ENCODE data around the gene RAB11FIP4. TPM values are rescaled to one million over a fixed set of nuclear protein-coding genes. Genes with fewer than 3 reads are reported as not detected.

The RAB11FIP4 gene
- total and polyA plus RNA-seq, 4 experiments from 2014 or later, result 8.3 to 47.4 (median 30.0) TPM

GRCh38 chr17:31398381-31399311, 7.2 kb downstream of the RAB11FIP4 start:
- intact Hi-C loops (cut with micrococcal nuclease), result no loop called here
- H3K4me3 ChIP-seq (ENCODE audit: low read length in 2 of 2), result no peak overlapping the region
- no peaks in the 10 kb centered on the region for H3K27me3 ChIP-seq (ENCODE audit: insufficient read depth, low read length)
- Mint-ChIP-seq H3K9me3 (no peaks in the 10 kb centered on the region), H3K36me3 (no peaks in the 10 kb centered on the region), H3K27me3 (peaks cover 10 to 20% of the 10 kb centered on the region in 2 donors), H3K4me3 (no peak overlapping the region), H3K4me1 (peaks cover 0 to 2% (median 0%) of the 10 kb centered on the region in 4 donors), H3K27ac (no peak overlapping the region)
- no peaks in the 10 kb centered on the region for H3K4me1 ChIP-seq (ENCODE audit: insufficient read depth, low read length)
- ChIA-PET CTCF (ENCODE audit: partially characterized antibody) (interaction anchor here (0.7 to 0.9 kb wide), 2 partner anchors 26 to 146 kb away, joined by 3 read pairs; no protein-coding TSS in a partner anchor), POLR2A (ENCODE audit: partially characterized antibody) (no interaction called here)
- no peaks in the 10 kb centered on the region for H3K9me3 ChIP-seq (ENCODE audit: control insufficient read depth in 1 of 2, low read length in 2 of 2)
- DNase-seq, result no peak
- H3K36me3 ChIP-seq (ENCODE audit: insufficient read depth, low read length), result no peaks in the 10 kb centered on the region
- no peak overlapping the region for H3K27ac ChIP-seq (ENCODE audit: low read depth, low read length)

- ChIA-PET POLR2A (ENCODE audit: partially characterized antibody) (no interaction called here), CTCF (ENCODE audit: partially characterized antibody) (no interaction called here)
- Histone ChIP-seq H3K27me3 (ENCODE audit: insufficient read depth, low read length) (no peaks in the 10 kb centered on the region), H3K4me1 (ENCODE audit: insufficient read depth, low read length) (no peaks in the 10 kb centered on the region), H3K9me3 (ENCODE audit: control insufficient read depth in 1 of 2, low read length in 2 of 2) (no peaks in the 10 kb centered on the region), H3K36me3 (ENCODE audit: insufficient read depth, low read length) (no peaks in the 10 kb centered on the region), H3K4me3 (ENCODE audit: low read length in 2 of 2) (no peak overlapping the region), H3K27ac (ENCODE audit: low read depth, low read length) (no peak overlapping the region)
- Mint-ChIP-seq H3K27me3 (peaks cover 2 to 9% of the 10 kb centered on the region in 2 donors), H3K4me1 (no peaks in the 10 kb centered on the region), H3K4me3 (no peak overlapping the region), H3K9me3 (no peaks in the 10 kb centered on the region), H3K36me3 (no peaks in the 10 kb centered on the region), H3K27ac (no peak overlapping the region)
- intact Hi-C loops (cut with micrococcal nuclease), result no loop called here
- no peak for DNase-seq
Measured at GRCh38 chr17:31400481-31400950, 9.0 kb downstream of the RAB11FIP4 start.

- no peaks in the 10 kb centered on the region for H3K36me3 Mint-ChIP-seq
- Histone ChIP-seq H3K4me1 (ENCODE audit: insufficient read depth, low read length) (no peaks in the 10 kb centered on the region), H3K27me3 (ENCODE audit: insufficient read depth, low read length) (no peaks in the 10 kb centered on the region), H3K27ac (ENCODE audit: low read depth, low read length) (no peak overlapping the region), H3K9me3 (ENCODE audit: control insufficient read depth in 1 of 2, low read length in 2 of 2) (no peaks in the 10 kb centered on the region), H3K4me3 (ENCODE audit: low read length in 2 of 2) (no peak overlapping the region), H3K36me3 (ENCODE audit: insufficient read depth, low read length) (no peaks in the 10 kb centered on the region)
- ChIA-PET POLR2A (ENCODE audit: partially characterized antibody) (no interaction called here), CTCF (ENCODE audit: partially characterized antibody) (interaction anchor here (1.0 to 1.1 kb wide), 2 partner anchors 10 to 12 kb away, joined by 3 read pairs; no protein-coding TSS in a partner anchor)
- no peaks in the 10 kb centered on the region for H3K9me3 Mint-ChIP-seq
- no peak overlapping the region for H3K27ac Mint-ChIP-seq
- peaks cover 0 to 8% of the 10 kb centered on the region in 2 donors for H3K27me3 Mint-ChIP-seq
- H3K4me1 Mint-ChIP-seq, result no peaks in the 10 kb centered on the region
- H3K4me3 Mint-ChIP-seq, result no peak overlapping the region
- intact Hi-C loops (cut with micrococcal nuclease), result no loop called here
- DNase-seq, result no peak
Measured at GRCh38 chr17:31401456-31402254, 10.2 kb downstream of the RAB11FIP4 start.

- H3K36me3 Mint-ChIP-seq, result no peaks in the 10 kb centered on the region
- no peaks in the 10 kb centered on the region for H3K36me3 ChIP-seq (ENCODE audit: insufficient read depth, low read length)
- CTCF ChIA-PET (ENCODE audit: partially characterized antibody), result interaction anchor here (1.1 kb wide), 1 partner anchor 15 kb away, joined by 3 read pairs; no protein-coding TSS in a partner anchor
Measured at GRCh38 chr17:31404028-31404949, 12.8 kb downstream of the RAB11FIP4 start.

GRCh38 chr17:31405890-31406371, 14.5 kb downstream of the RAB11FIP4 start:
- Histone ChIP-seq H3K27ac (ENCODE audit: low read depth, low read length) (no peak overlapping the region), H3K36me3 (ENCODE audit: insufficient read depth, low read length) (no peaks in the 10 kb centered on the region), H3K4me1 (ENCODE audit: insufficient read depth, low read length) (no peaks in the 10 kb centered on the region), H3K9me3 (ENCODE audit: control insufficient read depth in 1 of 2, low read length in 2 of 2) (no peaks in the 10 kb centered on the region), H3K27me3 (ENCODE audit: insufficient read depth, low read length) (no peaks in the 10 kb centered on the region), H3K4me3 (ENCODE audit: low read length in 2 of 2) (no peak overlapping the region)
- H3K27me3 Mint-ChIP-seq, result no peaks in the 10 kb centered on the region
- CTCF ChIA-PET (ENCODE audit: partially characterized antibody), result interaction anchor here (1.2 kb wide), 1 partner anchor 192 kb away, joined by 3 read pairs; no protein-coding TSS in a partner anchor
- H3K4me3 Mint-ChIP-seq, result no peak overlapping the region
- DNase-seq, result no peak
- POLR2A ChIA-PET (ENCODE audit: partially characterized antibody), result no interaction called here
- H3K27ac Mint-ChIP-seq, result peak overlapping the region in 1 of 7 donors; percentile 87
- H3K4me1 Mint-ChIP-seq, result no peaks in the 10 kb centered on the region
- intact Hi-C loops (cut with micrococcal nuclease), result no loop called here
- H3K36me3 Mint-ChIP-seq, result no peaks in the 10 kb centered on the region
- H3K9me3 Mint-ChIP-seq, result peaks cover 0 to 1% (median 0%) of the 10 kb centered on the region in 8 donors

More at GRCh38 chr17:31404028-31404949, 12.8 kb downstream of the RAB11FIP4 start:
- no peaks in the 10 kb centered on the region for H3K4me1 ChIP-seq (ENCODE audit: insufficient read depth, low read length)
- DNase-seq, result no peak
- Mint-ChIP-seq H3K9me3 (no peaks in the 10 kb centered on the region), H3K4me1 (no peaks in the 10 kb centered on the region), H3K27me3 (no peaks in the 10 kb centered on the region), H3K4me3 (no peak overlapping the region), H3K27ac (peak overlapping the region in 1 of 7 donors; percentile 2)
- intact Hi-C loops (cut with micrococcal nuclease), result no loop called here
- H3K27ac ChIP-seq (ENCODE audit: low read depth, low read length), result no peak overlapping the region
- no peaks in the 10 kb centered on the region for H3K27me3 ChIP-seq (ENCODE audit: insufficient read depth, low read length)
- H3K9me3 ChIP-seq (ENCODE audit: control insufficient read depth in 1 of 2, low read length in 2 of 2), result no peaks in the 10 kb centered on the region
- POLR2A ChIA-PET (ENCODE audit: partially characterized antibody), result no interaction called here
- H3K4me3 ChIP-seq (ENCODE audit: low read length in 2 of 2), result no peak overlapping the region

GRCh38 chr17:31408586-31408985, 17.1 kb downstream of the RAB11FIP4 start:
- Mint-ChIP-seq H3K4me1 (no peaks in the 10 kb centered on the region), H3K27me3 (no peaks in the 10 kb centered on the region), H3K36me3 (no peaks in the 10 kb centered on the region), H3K27ac (peak overlapping the region in 1 of 7 donors; percentile 75), H3K9me3 (peaks cover 0 to 1% (median 0%) of the 10 kb centered on the region in 8 donors), H3K4me3 (no peak overlapping the region)
- Histone ChIP-seq H3K4me3 (ENCODE audit: low read length in 2 of 2) (no peak overlapping the region), H3K27ac (ENCODE audit: low read depth, low read length) (no peak overlapping the region), H3K9me3 (ENCODE audit: control insufficient read depth in 1 of 2, low read length in 2 of 2) (no peaks in the 10 kb centered on the region), H3K36me3 (ENCODE audit: insufficient read depth, low read length) (no peaks in the 10 kb centered on the region), H3K27me3 (ENCODE audit: insufficient read depth, low read length) (no peaks in the 10 kb centered on the region), H3K4me1 (ENCODE audit: insufficient read depth, low read length) (no peaks in the 10 kb centered on the region)
- intact Hi-C loops (cut with micrococcal nuclease), result no loop called here
- DNase-seq, result no peak
- CTCF ChIA-PET (ENCODE audit: partially characterized antibody), result no interaction called here
- POLR2A ChIA-PET (ENCODE audit: partially characterized antibody), result no interaction called here
